ENCODE results near the gene CHTF18. TPM values are rescaled to one million over a fixed set of nuclear protein-coding genes. Genes with fewer than 3 reads are reported as not detected.
"Not testable (repeated sequence)": the region's sequence is repeated elsewhere in the genome, so short reads cannot be mapped to it uniquely, and the experiment has no call there.

CHTF18 gene
- total RNA-seq, 2 donors from 2014 or later = 7.5 to 14.5 TPM

DNA sequence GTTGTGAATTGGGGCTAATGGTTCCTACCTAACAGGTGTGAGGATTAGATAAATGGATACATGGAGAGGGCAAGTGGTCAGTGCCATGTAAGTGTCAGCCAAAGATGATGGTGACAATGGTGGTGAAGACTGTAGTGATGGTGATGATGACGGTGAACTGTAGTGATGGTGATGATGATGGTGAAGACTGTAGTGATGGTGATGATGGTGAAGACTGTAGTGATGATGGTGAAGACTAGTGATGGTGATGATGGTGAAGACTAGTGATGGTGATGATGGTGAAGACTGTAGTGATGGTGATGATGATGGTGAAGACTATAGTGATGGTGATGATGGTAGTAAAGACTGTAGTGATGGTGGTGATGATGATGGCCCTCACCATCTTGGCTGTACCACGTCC, 30.2 kb downstream of the CHTF18 start:
- ATAC-seq (no peak), DNase-seq (no peak)
- H3K9me3 ChIP-seq = no peaks in the 10 kb centered on the region
- H3K4me1 ChIP-seq = peaks cover 2% of the 10 kb centered on the region
- TF ChIP-seq POLR2A (IDR thresholded peaks at IDR 0.05) = no peak
- TF ChIP-seq, protein P1, sequence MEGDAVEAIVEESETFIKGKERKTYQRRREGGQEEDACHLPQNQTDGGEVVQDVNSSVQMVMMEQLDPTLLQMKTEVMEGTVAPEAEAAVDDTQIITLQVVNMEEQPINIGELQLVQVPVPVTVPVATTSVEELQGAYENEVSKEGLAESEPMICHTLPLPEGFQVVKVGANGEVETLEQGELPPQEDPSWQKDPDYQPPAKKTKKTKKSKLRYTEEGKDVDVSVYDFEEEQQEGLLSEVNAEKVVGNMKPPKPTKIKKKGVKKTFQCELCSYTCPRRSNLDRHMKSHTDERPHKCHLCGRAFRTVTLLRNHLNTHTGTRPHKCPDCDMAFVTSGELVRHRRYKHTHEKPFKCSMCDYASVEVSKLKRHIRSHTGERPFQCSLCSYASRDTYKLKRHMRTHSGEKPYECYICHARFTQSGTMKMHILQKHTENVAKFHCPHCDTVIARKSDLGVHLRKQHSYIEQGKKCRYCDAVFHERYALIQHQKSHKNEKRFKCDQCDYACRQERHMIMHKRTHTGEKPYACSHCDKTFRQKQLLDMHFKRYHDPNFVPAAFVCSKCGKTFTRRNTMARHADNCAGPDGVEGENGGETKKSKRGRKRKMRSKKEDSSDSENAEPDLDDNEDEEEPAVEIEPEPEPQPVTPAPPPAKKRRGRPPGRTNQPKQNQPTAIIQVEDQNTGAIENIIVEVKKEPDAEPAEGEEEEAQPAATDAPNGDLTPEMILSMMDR (IDR thresholded peaks at IDR 0.05) = no peak
- WGBS, 2 donors = 52 to 57% methylated on average over 2 of the region's 2 CpGs
- no peaks in the 10 kb centered on the region for H3K36me3 ChIP-seq (replicated peaks in 1 of 2; ENCODE audit: insufficient read depth in 1 of 2, low read depth in 2 of 2)
- H3K4me3 ChIP-seq = no peak overlapping the region
- intact Hi-C loops (cut with DNase I) = loop anchor here (5.0 to 10.0 kb wide), 2 partner anchors 234 to 276 kb away; partner anchors contain the start of gene C1QTNF8
- no peak overlapping the region for H3K27ac ChIP-seq
- peaks cover 0 to 14% of the 10 kb centered on the region in 2 donors for H3K27me3 ChIP-seq

DNA sequence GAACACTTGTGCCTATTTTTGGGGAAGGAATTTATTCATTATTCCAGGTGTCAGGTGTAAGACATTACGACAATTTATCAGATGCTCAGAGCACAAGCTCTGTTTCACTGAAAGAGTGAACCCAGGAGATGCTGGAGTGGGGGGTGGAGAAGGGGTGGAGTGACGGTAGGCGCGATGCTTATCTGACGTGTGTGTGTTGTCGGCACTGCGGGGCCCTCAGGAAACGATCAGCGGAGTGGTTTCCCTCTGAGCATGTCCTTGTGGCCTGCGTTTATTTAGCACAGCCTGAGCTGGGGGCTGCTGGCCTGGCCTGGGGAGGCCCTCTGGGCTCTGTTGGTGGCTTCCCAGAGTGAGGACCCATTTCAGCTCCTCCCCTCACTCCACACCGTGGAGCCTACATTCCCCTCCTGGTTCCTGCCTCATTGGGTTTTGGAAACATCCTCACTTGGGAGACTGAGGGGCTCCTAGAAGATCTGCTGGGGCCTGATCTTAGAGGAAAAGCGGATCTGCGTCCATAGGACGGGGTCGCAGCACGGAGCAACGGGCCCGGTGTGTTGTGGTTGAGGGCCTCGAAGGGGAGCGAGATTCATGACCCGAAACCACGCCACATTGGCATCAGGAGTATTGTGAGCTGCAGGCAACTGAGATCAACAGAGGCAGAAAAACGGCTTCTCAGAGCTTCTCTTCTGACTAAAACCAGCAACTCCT, 31.1 kb downstream of the CHTF18 start:
- Histone ChIP-seq H3K27ac (no peak overlapping the region), H3K4me1 (no peaks in the 10 kb centered on the region), H3K27me3 (peaks cover 0 to 8% of the 10 kb centered on the region in 2 donors), H3K36me3 (replicated peaks in 1 of 2; ENCODE audit: insufficient read depth in 1 of 2, low read depth in 2 of 2) (no peaks in the 10 kb centered on the region), H3K4me3 (no peak overlapping the region), H3K9me3 (no peaks in the 10 kb centered on the region)
- no peak for TF ChIP-seq POLR2A (IDR thresholded peaks at IDR 0.05)
- TF ChIP-seq, protein P1 (IDR thresholded peaks at IDR 0.05) = no peak
- 41 to 44% methylated on average over 23 of the region's 23 CpGs for WGBS, 2 donors
- DNase-seq (no peak), ATAC-seq (no peak)
- intact Hi-C loops (cut with DNase I) = loop anchor here (5.0 to 10.0 kb wide), 2 partner anchors 233 to 275 kb away; partner anchors contain the start of gene C1QTNF8

DNA sequence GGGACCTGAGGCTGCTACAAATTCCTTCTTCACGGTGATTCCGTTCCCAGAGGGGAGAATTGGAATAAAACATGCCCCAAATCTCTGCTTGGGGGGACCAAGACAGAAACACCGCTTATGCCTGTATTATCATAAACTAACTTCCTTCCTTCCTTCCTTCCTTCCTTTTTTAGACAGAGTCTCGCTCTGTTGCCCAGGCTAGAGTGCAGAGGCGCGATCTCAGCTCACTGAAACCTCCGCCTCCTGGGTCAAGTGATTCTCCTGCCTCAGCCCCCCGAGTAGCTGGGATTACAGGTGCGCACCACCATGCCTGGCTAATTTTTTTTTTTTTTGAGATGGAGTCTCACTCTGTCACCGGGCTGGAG, 31.6 kb downstream of the CHTF18 start:
- intact Hi-C loops (cut with DNase I); H3K4me1 ChIP-seq; H3K36me3 ChIP-seq (replicated peaks in 1 of 2; ENCODE audit: insufficient read depth in 1 of 2, low read depth in 2 of 2); H3K4me3 ChIP-seq; H3K27ac ChIP-seq; H3K9me3 ChIP-seq; H3K27me3 ChIP-seq; ATAC-seq; DNase-seq: not testable (repeated sequence)
- WGBS, 2 donors = 66 to 73% methylated on average over 10 of the region's 10 CpGs

DNA sequence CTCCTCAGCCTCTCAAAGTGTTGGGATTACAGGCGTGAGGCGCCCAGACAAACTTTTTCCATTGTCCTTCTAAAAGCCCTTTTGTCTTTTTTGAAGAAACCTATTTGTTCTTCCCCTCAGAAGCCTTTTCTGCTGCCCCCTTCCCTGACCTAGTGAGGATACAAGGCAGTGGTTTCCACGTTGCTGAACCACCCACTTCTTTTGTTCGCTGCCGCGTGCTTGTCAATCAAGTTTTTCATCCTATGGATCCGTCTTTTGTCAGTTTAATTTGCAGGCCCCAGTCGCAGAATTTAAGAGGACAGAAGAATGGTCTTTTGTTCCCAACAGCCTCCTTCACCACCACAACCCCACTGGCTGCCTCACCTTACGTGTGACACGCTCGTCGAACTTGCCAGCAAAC, 32.3 kb downstream of the CHTF18 start:
- H3K36me3 ChIP-seq (replicated peaks in 1 of 2; ENCODE audit: insufficient read depth in 1 of 2, low read depth in 2 of 2) = no peaks in the 10 kb centered on the region
- ATAC-seq = no peak
- H3K4me3 ChIP-seq = no peak overlapping the region
- no peak for TF ChIP-seq POLR2A (IDR thresholded peaks at IDR 0.05)
- TF ChIP-seq, protein P1 (IDR thresholded peaks at IDR 0.05) = no peak
- WGBS, 2 donors = 63 to 71% methylated on average over 12 of the region's 12 CpGs
- DNase-seq = no peak
- H3K9me3 ChIP-seq = no peaks in the 10 kb centered on the region
- H3K27ac ChIP-seq = no peak overlapping the region
- peaks cover 10% of the 10 kb centered on the region for H3K4me1 ChIP-seq
- intact Hi-C loops (cut with DNase I) = no loop called here
- peaks cover 0 to 8% of the 10 kb centered on the region in 2 donors for H3K27me3 ChIP-seq

DNA sequence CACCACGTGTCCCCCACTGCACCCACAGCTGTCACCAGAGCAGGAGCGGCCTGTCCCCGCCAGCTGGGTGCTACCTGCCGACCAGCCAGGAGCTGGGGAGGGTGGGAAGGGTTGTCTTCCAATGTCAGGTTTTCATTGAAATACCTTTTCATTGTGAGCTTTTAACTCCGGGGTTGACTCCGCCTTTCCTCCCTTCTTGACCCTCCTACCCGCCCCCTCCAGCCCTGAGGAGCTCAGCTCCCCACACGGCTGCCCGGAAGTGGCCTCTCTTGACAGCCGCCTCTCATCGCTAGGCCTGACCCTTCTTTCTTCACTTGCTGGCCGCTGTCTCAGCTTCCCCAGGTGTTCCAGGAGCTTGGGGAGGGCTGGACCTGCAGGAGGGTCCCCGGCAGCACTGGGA, 33.3 kb downstream of the CHTF18 start:
- ATAC-seq (no peak), DNase-seq (no peak)
- intact Hi-C loops (cut with DNase I) = no loop called here
- Histone ChIP-seq H3K9me3 (no peaks in the 10 kb centered on the region), H3K4me1 (peaks cover 10% of the 10 kb centered on the region), H3K27me3 (peaks cover 0 to 4% of the 10 kb centered on the region in 2 donors), H3K27ac (no peak overlapping the region), H3K36me3 (replicated peaks in 1 of 2; ENCODE audit: insufficient read depth in 1 of 2, low read depth in 2 of 2) (no peaks in the 10 kb centered on the region), H3K4me3 (no peak overlapping the region)
- TF ChIP-seq, protein P1 (IDR thresholded peaks at IDR 0.05) = no peak
- TF ChIP-seq POLR2A (IDR thresholded peaks at IDR 0.05) = no peak
- WGBS, 2 donors = 54 to 58% methylated on average over 13 of the region's 13 CpGs

All from body of pancreas (tissue), 4 donors.